Measurements from ENCODE around the gene RFX1.

Gene RFX1

DNA sequence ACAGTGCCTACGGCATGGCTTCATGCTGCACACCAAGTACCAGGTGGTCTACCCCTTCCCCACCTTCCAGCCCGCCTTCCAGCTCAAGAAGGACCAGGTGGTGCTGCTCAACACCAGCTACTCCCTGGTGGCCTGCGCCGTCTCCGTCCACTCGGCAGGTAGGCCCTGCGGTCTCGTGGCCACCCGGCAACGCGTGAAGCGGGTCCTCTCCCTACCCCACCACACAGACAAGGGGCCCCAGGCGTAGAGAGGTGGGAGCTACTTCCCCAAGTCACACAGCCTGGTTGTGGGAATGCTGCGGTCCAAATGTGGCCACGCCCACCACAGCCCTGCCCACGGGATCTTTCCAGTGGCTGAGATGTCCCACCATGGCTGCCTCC, 49.8 kb downstream of the RFX1 start:
- H3K9me3 ChIP-seq (ENCODE audit: insufficient read depth, low read length), result no peaks in the 10 kb centered on the region
- H3K9ac ChIP-seq (ENCODE audit: insufficient read length, low read depth), result no peak overlapping the region
- DNase-seq (ENCODE audit: low read depth, low spot score), result no peak
- TF ChIP-seq YY1 (IDR thresholded peaks at IDR 0.05; ENCODE audit: insufficient read depth, insufficient read length) (no peak), ZNF274 (IDR thresholded peaks at IDR 0.05; ENCODE audit: low read depth, low read length) (no peak), SUZ12 (IDR thresholded peaks at IDR 0.05; ENCODE audit: extremely low read depth, insufficient read depth, insufficient read length) (no peak)
- H3K36me3 ChIP-seq (ENCODE audit: insufficient read depth, insufficient read length, low read length), result peaks cover 79% of the 10 kb centered on the region
- peaks cover 20% of the 10 kb centered on the region for H3K4me1 ChIP-seq (ENCODE audit: insufficient read depth, insufficient read length)
- H3K4me3 ChIP-seq (ENCODE audit: insufficient read length, low read depth), result no peak overlapping the region
- no peaks in the 10 kb centered on the region for H3K27me3 ChIP-seq (ENCODE audit: insufficient read depth, insufficient read length)

DNA sequence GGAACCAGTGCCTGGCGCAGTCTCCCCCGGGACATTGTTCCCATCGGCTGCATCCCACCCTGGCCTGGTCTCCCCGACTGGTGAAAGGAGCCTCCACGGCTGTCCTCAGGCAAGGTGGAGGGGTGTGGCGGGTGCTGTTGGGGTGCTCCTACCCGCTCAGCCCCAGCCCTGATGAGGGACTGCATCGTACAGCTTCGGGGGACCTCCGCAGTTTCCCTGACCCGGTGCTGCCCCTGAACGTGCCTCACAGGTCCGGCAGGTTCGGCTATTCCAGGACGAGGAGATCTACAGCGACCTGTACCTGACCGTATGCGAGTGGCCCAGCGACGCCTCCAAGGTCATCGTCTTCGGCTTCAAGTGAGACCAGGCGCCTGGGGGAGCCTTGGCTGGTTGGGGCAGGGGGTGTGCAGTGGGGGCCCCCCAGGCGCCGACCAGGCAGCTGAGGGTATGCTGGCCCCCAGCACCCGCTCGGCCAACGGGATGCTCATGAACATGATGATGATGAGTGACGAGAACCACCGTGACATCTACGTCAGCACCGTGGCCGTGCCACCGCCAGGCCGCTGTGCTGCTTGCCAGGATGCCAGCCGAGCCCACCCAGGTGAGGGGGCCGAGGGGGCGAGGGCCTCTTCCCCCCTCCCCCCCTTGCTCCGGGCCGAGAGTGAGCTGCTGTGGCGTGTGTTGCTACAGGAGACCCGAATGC, 50.3 kb downstream of the RFX1 start:
- no peak overlapping the region for H3K4me3 ChIP-seq (ENCODE audit: insufficient read length, low read depth)
- no peak overlapping the region for H3K9ac ChIP-seq (ENCODE audit: insufficient read length, low read depth)
- H3K36me3 ChIP-seq (ENCODE audit: insufficient read depth, insufficient read length, low read length), result peaks cover 75% of the 10 kb centered on the region
- H3K27me3 ChIP-seq (ENCODE audit: insufficient read depth, insufficient read length), result no peaks in the 10 kb centered on the region
- H3K9me3 ChIP-seq (ENCODE audit: insufficient read depth, low read length), result no peaks in the 10 kb centered on the region
- TF ChIP-seq ZNF274 (IDR thresholded peaks at IDR 0.05; ENCODE audit: low read depth, low read length) (no peak), YY1 (IDR thresholded peaks at IDR 0.05; ENCODE audit: insufficient read depth, insufficient read length) (no peak), SUZ12 (IDR thresholded peaks at IDR 0.05; ENCODE audit: extremely low read depth, insufficient read depth, insufficient read length) (no peak)
- DNase-seq (ENCODE audit: low read depth, low spot score), result no peak
- H3K4me1 ChIP-seq (ENCODE audit: insufficient read depth, insufficient read length), result peaks cover 20% of the 10 kb centered on the region

DNA sequence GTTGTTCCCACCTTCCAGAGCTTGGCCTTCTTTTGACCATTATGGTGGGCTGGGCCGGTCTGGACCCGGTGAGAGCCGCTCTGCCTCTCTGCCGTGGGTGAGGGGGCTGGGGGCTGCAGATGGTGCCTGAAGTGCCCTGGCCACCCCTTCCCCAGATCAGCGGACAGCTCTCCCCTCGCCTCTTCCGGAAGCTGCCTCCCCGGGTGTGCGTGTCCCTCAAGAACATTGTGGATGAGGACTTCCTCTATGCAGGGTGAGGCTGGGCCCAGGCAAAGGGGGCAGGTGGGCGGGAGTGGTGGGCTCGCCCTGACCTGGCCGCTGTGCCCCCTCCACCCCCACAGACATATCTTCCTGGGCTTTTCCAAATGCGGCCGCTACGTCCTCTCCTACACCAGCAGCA, 51.9 kb downstream of the RFX1 start:
- no peaks in the 10 kb centered on the region for H3K27me3 ChIP-seq (ENCODE audit: insufficient read depth, insufficient read length)
- no peak for DNase-seq (ENCODE audit: low read depth, low spot score)
- TF ChIP-seq SUZ12 (IDR thresholded peaks at IDR 0.05; ENCODE audit: extremely low read depth, insufficient read depth, insufficient read length) (no peak), YY1 (IDR thresholded peaks at IDR 0.05; ENCODE audit: insufficient read depth, insufficient read length) (no peak), ZNF274 (IDR thresholded peaks at IDR 0.05; ENCODE audit: low read depth, low read length) (no peak)
- H3K9me3 ChIP-seq (ENCODE audit: insufficient read depth, low read length), result no peaks in the 10 kb centered on the region
- no peak overlapping the region for H3K4me3 ChIP-seq (ENCODE audit: insufficient read length, low read depth)
- H3K4me1 ChIP-seq (ENCODE audit: insufficient read depth, insufficient read length), result peaks cover 11% of the 10 kb centered on the region
- no peak overlapping the region for H3K9ac ChIP-seq (ENCODE audit: insufficient read length, low read depth)
- peaks cover 59% of the 10 kb centered on the region for H3K36me3 ChIP-seq (ENCODE audit: insufficient read depth, insufficient read length, low read length)

DNA sequence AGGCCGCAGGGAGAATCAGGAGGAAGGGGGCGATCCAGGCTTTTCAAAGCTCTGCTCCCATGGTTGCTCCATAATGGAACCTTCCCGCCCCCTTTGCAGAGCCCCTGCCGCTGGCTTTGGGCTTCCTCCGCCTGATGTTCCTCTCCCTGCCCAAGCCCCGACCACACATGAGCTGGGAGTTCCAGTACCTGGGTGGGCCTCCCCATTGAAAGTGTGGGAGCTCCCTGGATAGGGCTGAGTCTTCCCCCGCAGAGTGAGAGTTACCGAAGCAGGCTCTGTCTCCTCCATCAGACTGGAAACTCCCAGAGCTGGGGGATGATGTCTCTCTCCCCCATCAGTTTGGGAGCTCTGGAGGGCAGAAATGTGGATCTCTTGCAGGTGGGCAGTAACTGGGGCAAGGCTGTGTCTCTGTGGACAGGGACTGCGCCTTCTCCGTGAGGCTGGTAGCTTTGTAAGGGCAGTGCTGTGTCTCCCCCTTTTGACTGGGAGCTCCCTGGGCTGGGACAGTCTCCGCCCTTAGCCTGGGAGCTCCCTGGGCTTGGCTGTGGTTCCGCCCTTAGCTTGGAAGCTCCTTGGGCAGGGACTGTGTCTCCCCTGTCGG, 53.1 kb downstream of the RFX1 start:
- peak overlapping the region; percentile 88 for H3K4me3 ChIP-seq (ENCODE audit: insufficient read length, low read depth)
- peaks cover 47% of the 10 kb centered on the region for H3K36me3 ChIP-seq (ENCODE audit: insufficient read depth, insufficient read length, low read length)
- no peaks in the 10 kb centered on the region for H3K27me3 ChIP-seq (ENCODE audit: insufficient read depth, insufficient read length)
- TF ChIP-seq YY1 (IDR thresholded peaks at IDR 0.05; ENCODE audit: insufficient read depth, insufficient read length) (no peak), ZNF274 (IDR thresholded peaks at IDR 0.05; ENCODE audit: low read depth, low read length) (no peak)
- H3K9ac ChIP-seq (ENCODE audit: insufficient read length, low read depth), result peak overlapping the region; percentile 76
- no peaks in the 10 kb centered on the region for H3K9me3 ChIP-seq (ENCODE audit: insufficient read depth, low read length)
- peaks cover 9% of the 10 kb centered on the region for H3K4me1 ChIP-seq (ENCODE audit: insufficient read depth, insufficient read length)
- no peak for DNase-seq (ENCODE audit: low read depth, low spot score)

DNA sequence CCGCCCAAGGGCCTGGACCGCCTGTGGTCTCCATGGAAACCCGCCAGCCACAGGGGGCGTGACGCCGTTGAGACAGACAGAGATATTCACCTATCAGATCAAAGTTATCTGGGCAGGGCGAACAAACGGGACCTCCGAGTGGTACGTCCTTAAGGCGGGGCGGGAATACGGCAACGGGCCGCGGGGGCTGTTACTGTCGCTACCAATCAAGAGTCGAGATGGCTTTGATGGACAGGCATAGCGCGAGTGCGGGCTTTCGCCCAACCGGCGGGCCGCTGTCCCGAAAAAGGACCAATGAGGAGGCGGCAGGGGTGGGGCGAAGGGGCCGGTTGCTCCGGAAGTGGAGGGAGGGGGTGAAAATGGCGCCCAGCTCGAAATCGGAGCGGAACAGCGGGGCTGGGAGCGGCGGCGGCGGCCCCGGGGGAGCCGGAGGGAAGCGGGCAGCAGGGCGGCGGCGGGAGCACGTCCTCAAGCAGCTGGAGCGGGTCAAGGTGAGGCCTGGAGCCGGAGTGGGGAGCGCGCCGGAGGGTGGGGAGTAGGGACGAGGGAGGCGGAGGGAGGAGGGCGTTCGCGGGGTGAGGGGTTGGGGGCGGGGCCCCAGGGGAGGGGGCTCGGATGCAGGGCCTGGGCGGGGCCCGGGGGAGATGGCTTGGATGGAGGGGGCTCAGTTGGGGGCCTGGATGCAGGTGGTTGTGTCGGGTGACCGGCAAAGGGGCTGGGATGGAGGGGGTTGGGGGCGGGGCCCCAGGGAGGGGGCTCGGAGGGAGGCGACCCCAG, 53.8 kb downstream of the RFX1 start, which contains the start of gene DCAF15:
Gene DCAF15, plus strand, starts transcription at position 356 of the 777 bp plus-strand sequence. Its CDS starts 4 bp downstream, at position 360.
- peaks cover 9% of the 10 kb centered on the region for H3K4me1 ChIP-seq (ENCODE audit: insufficient read depth, insufficient read length)
- TF ChIP-seq ZNF274 (IDR thresholded peaks at IDR 0.05; ENCODE audit: low read depth, low read length) (no peak), YY1 (IDR thresholded peaks at IDR 0.05; ENCODE audit: insufficient read depth, insufficient read length) (peak; percentile 70), SUZ12 (IDR thresholded peaks at IDR 0.05; ENCODE audit: extremely low read depth, insufficient read depth, insufficient read length) (no peak)
- H3K36me3 ChIP-seq (ENCODE audit: insufficient read depth, insufficient read length, low read length), result peaks cover 40% of the 10 kb centered on the region
- H3K9me3 ChIP-seq (ENCODE audit: insufficient read depth, low read length), result no peaks in the 10 kb centered on the region
- DNase-seq (ENCODE audit: low read depth, low spot score), result peak; percentile 100
- H3K9ac ChIP-seq (ENCODE audit: insufficient read length, low read depth), result peak within 1 kb of the TSS; percentile 83
- H3K4me3 ChIP-seq (ENCODE audit: insufficient read length, low read depth), result peak within 1 kb of the TSS; percentile 88
- H3K27me3 ChIP-seq (ENCODE audit: insufficient read depth, insufficient read length), result no peaks in the 10 kb centered on the region

DNA sequence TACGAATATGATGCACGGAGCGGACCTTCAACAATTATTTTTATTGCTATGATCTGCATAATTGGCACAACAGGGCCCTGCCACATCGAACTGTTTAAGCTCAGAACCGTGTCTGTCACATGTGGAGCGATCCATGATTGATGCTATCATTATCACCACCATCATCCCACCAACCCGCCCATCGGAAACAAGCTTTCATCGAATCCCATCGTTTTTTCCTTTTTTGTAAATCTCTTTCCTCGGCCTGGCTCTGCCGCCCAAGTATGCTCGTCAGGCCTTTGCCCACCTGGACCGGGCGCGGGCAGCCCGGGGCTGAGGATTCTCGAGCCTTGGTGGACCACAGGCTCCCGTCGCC, 54.3 kb downstream of the RFX1 start:
- no peaks in the 10 kb centered on the region for H3K9me3 ChIP-seq (ENCODE audit: insufficient read depth, low read length)
- H3K4me1 ChIP-seq (ENCODE audit: insufficient read depth, insufficient read length), result peaks cover 9% of the 10 kb centered on the region
- no peak for TF ChIP-seq ZNF274 (IDR thresholded peaks at IDR 0.05; ENCODE audit: low read depth, low read length)
- no peak for TF ChIP-seq SUZ12 (IDR thresholded peaks at IDR 0.05; ENCODE audit: extremely low read depth, insufficient read depth, insufficient read length)
- TF ChIP-seq YY1 (IDR thresholded peaks at IDR 0.05; ENCODE audit: insufficient read depth, insufficient read length), result no peak
- H3K9ac ChIP-seq (ENCODE audit: insufficient read length, low read depth), result peak overlapping the region; percentile 9
- peak overlapping the region; percentile 5 for H3K4me3 ChIP-seq (ENCODE audit: insufficient read length, low read depth)
- no peaks in the 10 kb centered on the region for H3K27me3 ChIP-seq (ENCODE audit: insufficient read depth, insufficient read length)
- no peak for DNase-seq (ENCODE audit: low read depth, low spot score)
- peaks cover 35% of the 10 kb centered on the region for H3K36me3 ChIP-seq (ENCODE audit: insufficient read depth, insufficient read length, low read length)

DNA sequence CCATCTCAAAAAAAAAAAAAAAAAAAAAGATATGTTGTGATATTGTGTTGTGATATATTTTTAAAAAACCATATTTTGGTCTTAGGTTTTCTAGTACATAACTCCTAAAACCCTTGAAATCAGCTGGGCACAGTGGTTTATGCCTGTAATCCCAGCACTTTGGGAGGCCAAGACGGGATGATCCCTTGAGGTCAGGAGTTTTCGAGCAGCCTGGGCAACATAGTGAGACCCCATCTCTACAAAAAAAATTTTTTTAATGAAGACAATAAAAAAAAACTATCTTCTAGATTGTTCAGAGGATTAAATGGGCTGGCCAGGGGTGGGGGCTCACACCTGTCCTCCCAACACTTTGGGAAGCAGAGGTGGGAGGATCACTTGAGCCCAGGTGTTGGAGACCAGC, 55.1 kb downstream of the RFX1 start:
- Histone ChIP-seq H3K9me3 (ENCODE audit: insufficient read depth, low read length) (no peaks in the 10 kb centered on the region), H3K4me3 (ENCODE audit: insufficient read length, low read depth) (no peak overlapping the region), H3K27me3 (ENCODE audit: insufficient read depth, insufficient read length) (no peaks in the 10 kb centered on the region), H3K36me3 (ENCODE audit: insufficient read depth, insufficient read length, low read length) (peaks cover 27% of the 10 kb centered on the region), H3K9ac (ENCODE audit: insufficient read length, low read depth) (no peak overlapping the region), H3K4me1 (ENCODE audit: insufficient read depth, insufficient read length) (peaks cover 9% of the 10 kb centered on the region)
- DNase-seq (ENCODE audit: low read depth, low spot score), result no peak
- TF ChIP-seq SUZ12 (IDR thresholded peaks at IDR 0.05; ENCODE audit: extremely low read depth, insufficient read depth, insufficient read length) (no peak), ZNF274 (IDR thresholded peaks at IDR 0.05; ENCODE audit: low read depth, low read length) (no peak), YY1 (IDR thresholded peaks at IDR 0.05; ENCODE audit: insufficient read depth, insufficient read length) (no peak)
